CD4-positive, alpha-beta T cell treated with Interleukin-4 for 4 hours (primary cell): ENCODE data around the gene EOLA1.
A peak's percentile ranks its signal among the peaks of the same experiment; 100 is the strongest.

Source experiments
- DNase-seq: peaks from one replicate; pipeline ENCODE4 v3.0.0-alpha.2; 2020

Gene EOLA1

DNA sequence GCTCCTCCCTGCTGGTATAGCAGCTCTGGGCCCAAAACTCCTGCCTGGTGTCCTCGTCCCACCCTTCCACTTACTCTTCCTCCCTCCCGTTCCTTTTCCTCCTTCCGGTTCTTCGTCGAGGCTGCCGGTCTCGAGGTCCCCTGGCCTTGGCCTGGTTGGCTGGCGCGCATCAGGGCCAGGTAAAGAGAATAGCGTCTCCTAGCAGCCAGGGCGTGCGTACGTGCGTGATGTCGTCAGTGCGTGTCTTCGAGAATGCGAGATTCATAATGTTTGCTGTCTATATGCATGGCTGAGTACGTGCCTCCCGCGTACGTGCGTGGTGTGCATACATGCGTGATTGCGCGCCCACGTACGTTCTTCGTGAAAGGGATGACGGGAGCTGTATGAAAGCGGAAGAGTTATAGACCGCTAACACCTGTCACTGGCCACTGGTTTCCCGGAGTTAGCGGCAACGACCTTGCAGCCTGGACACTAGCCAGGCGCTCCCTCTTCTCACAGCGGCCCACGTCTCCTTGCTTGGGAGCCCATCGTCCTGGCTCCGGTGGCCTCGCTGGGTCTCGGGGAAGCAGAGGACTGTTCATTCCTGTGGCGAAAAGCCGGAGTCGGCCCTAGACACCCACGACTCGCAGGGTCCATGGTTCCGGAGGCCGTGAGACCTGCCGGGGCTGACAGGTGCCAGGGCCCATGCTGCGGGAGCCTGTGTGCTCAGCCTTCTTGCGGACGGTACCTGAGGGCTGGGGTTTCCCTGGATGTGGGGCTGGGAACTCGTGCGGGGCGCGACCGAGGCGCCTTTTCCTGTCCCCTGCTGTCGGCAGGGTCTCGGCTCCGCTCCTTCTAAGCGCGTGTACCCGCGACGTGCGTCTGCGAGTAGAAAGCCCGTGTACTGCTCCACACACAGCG is at the start of gene EOLA1:
Gene EOLA1 (plus strand): TSS at position 392 of the 900 bp plus-strand sequence. CDS start 4,619 bp downstream, outside the sequence.
- peak; percentile 94 for DNase-seq

DNA sequence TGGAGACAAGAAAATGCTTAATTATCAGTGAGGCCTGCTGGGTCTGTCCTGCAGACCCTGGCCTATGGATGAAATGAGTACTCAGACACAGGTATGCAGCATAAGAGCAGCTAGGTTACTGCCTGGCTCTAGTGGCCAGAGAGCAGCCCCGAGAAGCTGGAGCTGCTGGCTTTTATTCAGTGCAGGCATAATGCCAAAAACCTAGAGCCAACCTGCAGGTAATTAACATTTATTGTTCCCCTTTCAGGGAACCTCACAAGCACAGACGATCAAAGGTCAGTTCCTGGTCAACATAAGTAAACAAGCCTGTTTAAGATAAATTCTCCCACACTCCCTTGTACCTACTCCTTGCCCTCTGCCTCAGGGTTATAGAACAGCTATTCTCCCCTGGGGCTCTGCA is 49.0 kb upstream of the EOLA1 start:
- no peak for DNase-seq

DNA sequence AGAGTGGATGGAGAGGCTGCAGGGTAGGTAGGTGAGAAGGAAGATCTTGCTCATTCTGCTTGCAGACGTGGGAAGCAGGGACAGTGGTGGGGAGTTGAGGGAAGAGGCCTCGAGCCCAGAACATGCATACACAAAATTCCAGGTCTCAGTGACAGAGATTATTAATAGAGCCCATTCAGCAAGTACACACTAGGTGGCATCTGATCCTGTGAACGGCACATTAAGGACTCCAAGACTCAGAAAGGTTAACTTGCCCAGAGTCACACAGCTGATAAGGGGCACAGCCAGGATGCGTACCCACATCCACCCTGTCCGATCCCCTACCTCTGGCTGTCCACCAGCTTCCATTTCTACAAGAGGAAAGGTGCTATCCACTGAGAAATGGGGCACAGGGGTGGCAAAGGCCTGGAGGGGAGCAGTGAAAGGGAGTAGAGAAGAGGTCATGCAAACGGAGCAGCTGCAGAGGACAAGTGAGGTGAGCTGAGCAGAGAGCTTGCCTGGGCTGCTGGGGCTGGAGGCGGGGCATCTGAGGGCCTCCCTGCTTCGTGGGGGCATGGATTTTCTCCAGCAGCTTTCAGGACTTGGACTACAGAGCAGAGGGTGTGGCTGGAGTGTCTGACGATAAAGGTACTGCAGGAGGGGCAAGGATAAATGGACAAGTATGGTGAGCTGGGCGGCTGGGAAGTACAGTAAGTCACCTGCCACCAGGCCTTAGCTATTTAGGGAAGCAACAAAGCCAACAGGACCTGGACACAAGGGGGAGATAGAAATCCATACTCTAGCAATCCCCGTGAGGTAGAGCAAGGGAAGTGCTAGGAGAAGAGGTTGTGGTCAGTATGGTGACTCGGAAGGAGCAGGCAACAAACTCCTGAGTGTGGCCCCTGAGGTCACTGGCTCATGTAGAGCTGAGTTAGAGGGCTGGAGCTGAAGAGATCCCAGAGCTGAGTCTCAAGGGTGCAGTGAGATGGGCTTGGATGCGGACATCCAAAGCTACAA is 46.9 kb upstream of the EOLA1 start:
- DNase-seq = no peak

- no peak for DNase-seq
Observed at GRCh38 chrX:149494844-149495565, 45.8 kb upstream of the EOLA1 start.

- DNase-seq = no peak
Observed at GRCh38 chrX:149495573-149496071, 45.2 kb upstream of the EOLA1 start.

DNA sequence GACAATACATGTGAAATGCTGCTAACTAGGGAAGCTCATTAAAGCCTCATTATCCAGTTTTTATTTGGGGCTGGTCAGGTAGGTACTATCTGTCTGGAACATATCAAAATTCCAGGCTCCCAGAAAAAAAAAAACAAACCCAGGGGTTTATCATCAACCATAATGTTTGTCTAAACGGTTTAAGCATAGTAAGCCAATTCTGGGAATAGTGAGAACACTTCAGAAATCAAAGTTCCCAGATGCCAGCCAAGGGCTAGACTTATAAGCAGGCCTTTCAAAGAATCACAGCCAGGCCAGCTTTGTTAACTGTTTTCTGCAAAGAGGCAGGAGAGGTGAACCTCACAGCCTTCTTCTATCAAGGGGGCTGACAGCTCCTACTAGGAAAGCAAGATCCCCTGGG is 43.8 kb upstream of the EOLA1 start:
- DNase-seq = no peak

GRCh38 chrX:149497626-149498025 is 43.2 kb upstream of the EOLA1 start:
- no peak for DNase-seq

DNA sequence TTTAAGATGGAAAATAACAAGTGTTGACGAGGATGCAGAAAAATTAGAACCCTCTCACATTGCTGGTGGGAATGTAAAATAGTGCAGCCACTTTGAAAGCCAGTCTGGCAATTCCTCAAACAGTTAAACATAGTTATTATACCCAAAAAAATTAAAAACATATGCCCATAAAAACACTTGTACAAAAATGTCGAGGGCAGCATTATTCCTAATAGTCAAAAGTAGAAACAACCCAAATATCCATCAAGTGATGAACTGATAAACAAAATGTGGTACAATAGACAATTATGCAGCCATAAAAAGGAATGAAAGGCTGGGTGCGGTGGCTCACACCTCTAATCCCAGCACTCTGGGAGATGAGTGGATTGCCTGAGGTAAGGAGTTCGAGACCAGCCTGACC is 42.0 kb upstream of the EOLA1 start:
- no peak for DNase-seq

DNA sequence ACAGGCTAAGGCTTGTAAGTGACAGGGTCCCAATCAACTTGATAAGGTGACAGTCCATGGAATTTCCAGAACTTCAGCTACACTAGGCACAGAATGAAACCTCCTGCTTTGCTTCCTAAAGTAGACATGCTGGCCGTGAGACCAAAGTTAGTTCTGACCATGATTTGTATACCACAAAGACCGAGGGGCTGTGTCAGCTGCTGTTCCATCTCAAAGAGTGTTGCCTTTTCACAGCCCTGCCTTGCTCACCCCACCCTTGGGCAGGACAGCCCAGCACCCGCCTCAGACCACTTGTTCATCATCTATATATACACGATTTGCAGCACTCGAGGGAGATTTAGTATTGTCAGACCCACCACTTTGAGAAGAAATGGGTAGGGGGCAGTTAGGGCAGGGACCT is 41.0 kb upstream of the EOLA1 start:
- DNase-seq = no peak

DNA sequence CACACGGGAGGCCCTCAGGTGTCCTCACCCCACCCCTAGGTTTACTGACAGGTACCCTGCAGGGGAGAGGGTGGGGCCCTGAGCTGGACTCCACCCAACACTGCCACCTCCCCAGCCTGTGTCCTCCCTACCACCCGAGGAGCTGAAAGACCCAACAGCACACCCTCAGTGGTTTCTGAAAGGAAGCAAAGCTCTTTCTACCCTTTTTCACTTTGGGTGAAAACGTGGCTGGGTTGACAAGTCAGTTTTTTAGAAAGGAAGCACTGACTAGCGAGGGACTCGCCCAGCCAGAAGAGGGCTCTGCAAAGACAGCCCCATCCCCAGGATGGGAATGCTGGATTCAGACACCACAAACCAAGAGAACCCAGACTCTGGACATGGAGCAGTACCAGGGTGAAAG is 37.9 kb upstream of the EOLA1 start:
- peak; percentile 55 for DNase-seq

DNA sequence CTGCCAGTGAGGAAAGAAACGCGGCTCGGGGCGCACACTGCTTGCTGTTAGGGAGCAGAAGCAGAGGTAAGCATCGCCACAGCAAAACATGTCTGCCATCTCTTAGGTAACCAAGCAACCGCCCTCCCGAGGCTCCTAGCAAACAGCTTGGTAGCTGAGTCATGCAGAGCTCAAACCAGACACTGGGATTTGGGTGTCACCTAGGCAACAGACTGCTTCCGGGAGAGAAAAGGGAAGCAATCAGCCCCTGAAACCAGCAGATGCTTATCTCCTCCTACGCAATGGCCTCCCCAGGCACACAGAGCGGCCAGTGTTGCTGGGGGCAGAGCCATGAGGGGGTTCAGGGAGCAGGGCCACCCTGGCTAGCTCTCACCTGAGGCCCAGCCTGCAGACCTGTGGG is 37.4 kb upstream of the EOLA1 start:
- peak; percentile 89 for DNase-seq

GRCh38 chrX:149504226-149504914 is 36.4 kb upstream of the EOLA1 start:
- peak; percentile 87 for DNase-seq

DNA sequence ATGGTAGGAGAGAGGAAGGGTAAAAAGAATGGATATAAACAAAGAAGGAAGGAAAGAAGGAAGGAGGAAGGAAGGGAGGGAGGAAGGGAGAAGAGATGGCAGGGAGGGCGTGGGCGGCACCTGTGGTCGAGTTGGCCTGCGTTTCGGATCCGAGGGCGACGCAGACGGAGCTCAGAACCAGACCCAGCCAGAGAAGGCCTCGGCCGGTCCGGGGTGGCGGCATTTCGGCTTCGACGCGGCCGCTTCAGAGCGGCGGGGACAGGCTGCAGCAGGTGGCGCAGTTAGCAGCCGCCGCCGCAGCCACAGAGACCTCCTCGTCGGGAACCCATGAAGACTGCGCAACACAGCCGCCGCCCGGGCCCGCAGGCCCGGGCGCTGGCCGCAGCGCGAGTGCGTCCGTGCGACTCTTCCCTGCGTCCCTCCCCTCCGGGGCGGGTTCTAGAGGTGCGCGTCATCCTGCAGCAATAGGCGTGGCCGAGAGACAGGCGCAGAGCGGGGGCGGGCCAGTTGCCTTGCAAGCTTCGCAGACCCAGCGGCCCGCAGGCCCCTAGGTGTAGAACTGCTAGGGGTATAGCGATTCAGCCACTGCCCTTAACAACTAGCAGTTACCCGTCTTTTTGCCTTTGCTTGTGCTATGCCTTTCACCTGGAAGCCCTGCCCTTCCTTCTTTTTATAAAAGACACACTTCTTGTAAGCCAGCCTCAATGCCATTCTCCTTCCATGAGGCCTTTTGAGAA is 35.7 kb upstream of the EOLA1 start, which contains the start of gene IDS:
Gene IDS (minus strand): TSS at position 392 of the 737 bp plus-strand sequence. CDS start 169 bp downstream, at position 223.
- DNase-seq = peak; percentile 91

DNA sequence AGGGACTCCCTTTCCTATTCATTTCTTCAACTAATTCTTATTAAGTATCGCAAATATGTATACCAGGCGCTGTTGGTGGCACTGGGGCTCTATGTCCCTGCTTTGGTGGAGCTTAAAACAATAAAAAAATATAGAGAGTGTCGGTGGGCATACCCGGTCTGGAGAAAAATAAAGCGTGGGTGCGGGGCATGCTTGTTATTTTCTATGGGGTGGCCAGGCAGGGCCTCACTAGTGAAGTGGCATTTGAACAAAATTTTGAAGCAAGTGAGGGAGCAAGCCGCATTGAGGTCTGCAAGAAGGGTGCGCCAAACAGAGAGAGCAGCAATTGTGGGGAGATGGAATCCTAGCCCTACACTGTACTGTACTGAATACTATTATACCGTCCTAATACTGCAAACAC is 35.1 kb upstream of the EOLA1 start:
- DNase-seq = no peak

DNA sequence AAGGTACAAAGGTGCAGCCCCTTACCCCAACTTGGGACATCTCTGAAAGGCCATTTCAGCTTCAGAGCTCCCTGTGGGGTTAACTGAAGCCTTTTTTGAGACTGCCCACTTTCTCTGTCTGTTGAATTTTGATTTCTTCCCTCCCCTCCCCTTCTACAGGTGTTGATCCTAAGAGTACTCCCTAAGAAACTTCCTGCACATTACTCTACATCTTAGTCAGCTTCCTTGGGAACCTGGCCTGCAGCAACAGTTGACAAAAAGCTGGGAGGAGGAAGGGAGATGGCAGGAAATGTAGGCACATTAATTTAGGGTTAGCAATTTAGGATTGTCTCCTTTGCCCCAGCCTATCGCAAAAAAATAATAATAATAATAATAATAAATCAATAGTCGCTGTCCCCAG is 34.5 kb upstream of the EOLA1 start:
- DNase-seq = no peak

GRCh38 chrX:149508467-149508866 is 32.3 kb upstream of the EOLA1 start:
- DNase-seq = no peak

DNA sequence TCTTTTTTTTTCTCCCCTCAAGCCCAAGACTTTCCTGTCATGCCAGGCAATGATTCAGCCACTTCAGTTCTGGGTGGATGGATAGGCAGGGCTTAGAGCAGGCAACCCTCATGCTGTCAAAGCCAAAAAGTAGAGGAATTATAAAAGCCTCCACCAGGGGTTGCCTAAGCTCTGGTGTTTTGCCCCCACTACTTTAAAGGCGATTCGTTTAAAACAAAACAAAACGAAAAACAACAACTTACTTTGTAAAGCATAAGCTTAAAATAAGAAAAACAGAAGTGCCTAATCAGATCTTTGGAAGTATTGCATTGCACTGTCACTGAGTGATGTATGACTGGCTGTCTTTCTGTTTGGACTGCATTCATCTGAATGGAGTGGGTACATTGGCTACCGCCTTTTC is 30.4 kb upstream of the EOLA1 start:
- no peak for DNase-seq

- DNase-seq = no peak
Observed at GRCh38 chrX:149511081-149511480, 29.7 kb upstream of the EOLA1 start.

GRCh38 chrX:149512225-149512885 is 28.5 kb upstream of the EOLA1 start:
- peak; percentile 68 for DNase-seq

GRCh38 chrX:149513825-149514428 is 26.9 kb upstream of the EOLA1 start:
- DNase-seq = peak; percentile 31
